Thymus (tissue), 11 donors: ENCODE measurements around the gene THAP10. TPM values are rescaled to one million over a fixed set of nuclear protein-coding genes. Genes with fewer than 3 reads are reported as not detected.

Source experiments
- DNase-seq, 9 donors: peaks; one replicate each; pipeline ENCODE4 v3.0.0-alpha.2; 2013; ENCODE audit warnings: low spot score in 9 of 9, low read depth in 6 of 9, missing footprints in 1 of 9
- H3K27ac ChIP-seq, 2 donors: one replicate each; pipeline ENCODE4 v1.5.1; 2013; ENCODE audit warnings: control low read depth in 1 of 2, low read depth in 1 of 2, low read length in 1 of 2, mild to moderate bottlenecking in 1 of 2, moderate library complexity in 1 of 2
- H3K27me3 ChIP-seq, 2 donors: one replicate each; pipeline ENCODE4 v1.5.1; 2013; ENCODE audit warnings: low read length in 1 of 2; ENCODE audit not compliant: control insufficient read depth in 2 of 2, insufficient read depth in 1 of 2
- H3K36me3 ChIP-seq, 2 donors: one replicate each; pipeline ENCODE4 v1.5.1; 2013; ENCODE audit warnings: low read length in 1 of 2, mild to moderate bottlenecking in 1 of 2, moderate library complexity in 1 of 2; ENCODE audit not compliant: control insufficient read depth in 2 of 2, insufficient read depth in 2 of 2
- H3K4me1 ChIP-seq, 2 donors: one replicate each; pipeline ENCODE4 v1.5.1; 2013; ENCODE audit warnings: low read length in 2 of 2; ENCODE audit not compliant: control insufficient read depth in 2 of 2, insufficient read depth in 2 of 2
- H3K4me3 ChIP-seq, 2 donors: one replicate each; pipeline ENCODE4 v1.5.1; 2013; ENCODE audit warnings: low read length in 2 of 2, control low read depth in 1 of 2, mild to moderate bottlenecking in 1 of 2
- H3K9me3 ChIP-seq, 2 donors: one replicate each; pipeline ENCODE4 v1.5.1; 2013; ENCODE audit warnings: low read length in 1 of 2, mild to moderate bottlenecking in 1 of 2; ENCODE audit not compliant: control insufficient read depth in 2 of 2, insufficient read depth in 1 of 2
- WGBS: extraction: QIAGEN DNeasy Blood & Tissue Kit; methylation state at CpG from one replicate; pipeline ENCODE4 v1.1.7; 2013; 5-methylcytosine and 5-hydroxymethylcytosine counted together
- polyA plus RNA-seq: library from polyadenylated mRNA; stranded (reverse); fragments of 200-250 nt; gene quantifications from one replicate; pipeline ENCODE4 v1.2.3, GENCODE V29; 2013
- total RNA-seq: library from RNA; stranded (reverse); fragments of 120-200 nt; gene quantifications from one replicate; pipeline ENCODE4 v1.2.4, GENCODE V29; 2013
- donor health status: healthy.

The THAP10 gene
- total and polyA plus RNA-seq, 2 donors, result 0.52 to 1.6 TPM

DNA sequence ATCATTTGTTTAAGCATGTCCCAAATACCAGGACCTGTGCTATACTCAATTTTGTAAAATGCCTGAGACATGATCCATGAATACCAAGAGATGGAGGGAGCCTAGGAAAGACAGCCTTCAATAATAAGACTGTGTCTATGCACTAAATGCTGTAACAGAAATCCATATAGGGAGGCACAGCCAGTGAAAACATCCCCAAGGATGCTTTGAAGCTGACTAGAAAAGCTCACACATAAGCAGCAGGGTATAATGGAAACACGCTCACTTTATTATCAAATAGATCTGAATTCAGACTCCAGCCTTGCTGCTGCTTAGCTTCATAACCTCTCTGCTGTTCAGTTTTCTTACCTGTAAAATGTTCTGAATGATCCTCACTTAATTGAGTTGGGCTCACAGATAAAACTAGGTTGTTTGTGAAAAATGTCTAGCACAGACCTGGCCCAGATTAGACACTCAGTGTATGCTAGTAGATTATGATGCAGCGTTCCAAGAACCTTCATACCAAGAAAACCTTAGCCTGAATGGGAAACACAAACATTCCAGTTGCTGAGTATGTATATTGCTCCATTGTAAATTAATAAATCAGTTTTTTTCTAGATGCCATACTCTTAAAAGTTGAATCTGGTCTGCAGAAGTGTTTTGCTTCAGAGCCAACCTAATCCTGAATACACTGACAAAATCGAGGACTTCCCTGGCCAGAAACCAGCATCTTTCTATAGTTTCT lies 34.5 kb downstream of the THAP10 start:
- 92% methylated on average over 3 of the region's 3 CpGs for WGBS
- DNase-seq, result no peak
- Histone ChIP-seq H3K27ac (no peak overlapping the region), H3K4me3 (no peak overlapping the region), H3K36me3 (no peaks in the 10 kb centered on the region), H3K4me1 (peaks cover 3 to 6% of the 10 kb centered on the region in 2 donors), H3K9me3 (no peaks in the 10 kb centered on the region), H3K27me3 (peaks cover 18 to 36% of the 10 kb centered on the region in 2 donors)

DNA sequence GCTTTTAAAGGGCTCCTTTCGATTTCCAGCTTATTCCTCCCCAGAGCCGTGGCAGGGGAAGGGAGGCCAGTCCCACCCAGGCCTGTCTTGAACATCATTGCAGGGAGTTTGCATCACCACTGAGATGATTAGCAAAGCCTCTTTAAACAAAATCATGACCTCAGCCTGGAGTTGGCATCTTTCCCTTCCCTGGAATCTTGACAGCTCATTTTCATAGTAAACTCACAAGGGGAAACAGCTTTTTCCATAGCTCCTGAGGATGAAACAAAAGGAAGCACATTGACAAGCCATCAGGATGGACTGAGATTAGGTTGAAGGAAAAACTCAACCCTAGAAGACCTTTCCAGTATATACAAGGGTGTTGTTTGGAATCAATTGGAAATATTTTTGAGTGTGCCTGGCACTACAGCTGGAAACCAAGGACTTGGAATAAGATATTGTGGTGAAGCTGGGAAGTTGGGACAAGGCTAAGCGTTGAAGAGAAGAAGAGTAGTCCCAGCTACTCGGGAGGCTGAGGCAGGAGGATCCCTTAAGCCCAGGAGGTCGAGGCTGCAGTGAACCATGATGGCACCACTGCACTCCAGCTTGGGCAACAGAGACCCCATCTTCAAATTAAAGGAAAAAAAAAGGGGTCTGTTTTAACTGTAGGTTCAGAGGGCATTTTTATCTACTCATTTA lies 35.2 kb downstream of the THAP10 start:
- 91% methylated on average over 5 of the region's 5 CpGs for WGBS
- Histone ChIP-seq H3K27ac (no peak overlapping the region), H3K9me3 (no peaks in the 10 kb centered on the region), H3K27me3 (peaks cover 23 to 43% of the 10 kb centered on the region in 2 donors), H3K4me3 (no peak overlapping the region), H3K36me3 (no peaks in the 10 kb centered on the region), H3K4me1 (peaks cover 3 to 8% of the 10 kb centered on the region in 2 donors)
- no peak for DNase-seq

DNA sequence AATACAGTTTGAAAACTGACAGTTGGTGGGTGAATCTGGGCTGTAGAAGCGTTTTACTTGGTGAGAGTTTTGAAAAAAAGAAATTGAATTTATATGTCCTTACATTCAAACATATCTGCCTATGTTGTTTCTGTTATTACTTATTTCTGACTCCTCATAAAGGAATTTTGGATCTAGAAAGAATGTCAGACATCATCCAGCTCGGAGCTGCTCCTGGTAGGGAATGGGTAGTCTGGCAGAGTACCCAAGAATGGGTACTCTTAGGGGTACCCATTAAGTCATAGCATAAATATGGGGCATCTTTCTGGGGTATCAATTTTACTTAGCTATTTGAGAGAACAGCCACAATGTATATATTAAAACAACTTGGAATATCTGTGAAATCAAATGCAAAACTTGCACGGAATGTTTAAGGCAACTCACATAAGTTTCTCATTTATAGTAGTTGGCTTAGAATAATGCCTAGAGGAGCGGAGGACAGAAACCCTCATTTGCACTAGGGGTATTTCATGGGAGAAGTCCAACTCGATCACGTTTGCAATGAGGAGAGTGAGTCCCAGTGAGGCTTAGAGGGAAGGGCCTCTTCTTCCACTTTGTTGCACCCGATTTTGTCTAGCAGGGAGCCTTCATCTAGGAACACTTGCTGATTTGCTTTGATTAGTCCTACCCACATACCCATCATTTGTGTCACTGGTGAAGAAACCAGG lies 35.9 kb downstream of the THAP10 start:
- no peak for DNase-seq
- Histone ChIP-seq H3K4me3 (no peak overlapping the region), H3K36me3 (no peaks in the 10 kb centered on the region), H3K27me3 (peaks cover 25 to 50% of the 10 kb centered on the region in 2 donors), H3K9me3 (no peaks in the 10 kb centered on the region), H3K4me1 (peaks cover 3 to 9% of the 10 kb centered on the region in 2 donors), H3K27ac (peak overlapping the region in 1 of 2 donors; percentile 26)
- WGBS, result 89% methylated on average over 7 of the region's 7 CpGs

DNA sequence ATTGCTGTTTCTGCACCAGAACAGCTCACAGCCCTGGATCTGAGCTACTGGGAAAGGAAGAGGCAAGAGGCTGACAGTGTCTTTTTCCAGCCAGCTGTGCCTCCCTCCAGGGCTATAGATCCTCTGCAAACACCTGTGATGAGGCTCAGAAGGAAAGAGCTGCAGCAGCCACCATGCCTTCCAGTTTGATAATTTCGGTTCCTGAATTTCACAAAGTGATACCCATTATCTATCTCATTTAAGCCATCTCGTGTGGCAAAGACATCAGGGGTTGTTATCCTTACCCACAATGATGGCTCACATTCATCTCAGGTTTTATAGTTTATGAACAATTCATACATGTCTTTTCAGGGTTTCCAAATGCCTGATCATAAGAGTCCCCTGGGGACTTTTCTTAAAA lies 36.5 kb downstream of the THAP10 start:
- Histone ChIP-seq H3K27ac (no peak overlapping the region), H3K4me3 (no peak overlapping the region), H3K4me1 (peaks cover 3 to 9% of the 10 kb centered on the region in 2 donors), H3K27me3 (peaks cover 25 to 52% of the 10 kb centered on the region in 2 donors), H3K9me3 (no peaks in the 10 kb centered on the region), H3K36me3 (no peaks in the 10 kb centered on the region)
- no peak for DNase-seq
- 91% methylated on average over 2 of the region's 2 CpGs for WGBS

DNA sequence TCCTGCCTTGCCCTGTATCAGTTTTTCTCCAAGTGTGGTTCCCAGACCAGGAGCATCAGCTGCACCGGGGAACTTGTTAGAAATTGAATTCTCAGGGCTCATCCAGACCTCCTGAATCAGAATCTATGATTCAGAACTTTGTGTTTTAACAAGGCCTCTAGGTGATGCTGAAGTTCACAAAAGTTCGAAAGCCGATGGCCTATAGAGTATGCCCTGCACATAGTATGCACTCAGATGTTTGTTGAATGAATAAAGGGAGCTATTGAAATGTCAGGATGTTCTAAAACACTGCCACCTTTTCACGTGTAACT lies 37.6 kb downstream of the THAP10 start:
- Histone ChIP-seq H3K27ac (peak overlapping the region in 1 of 2 donors; percentile 57), H3K9me3 (no peaks in the 10 kb centered on the region), H3K4me3 (peak overlapping the region in 1 of 2 donors; percentile 29), H3K27me3 (peaks cover 27 to 55% of the 10 kb centered on the region in 2 donors), H3K36me3 (no peaks in the 10 kb centered on the region), H3K4me1 (peaks cover 3 to 9% of the 10 kb centered on the region in 2 donors)
- 54% methylated on average over 4 of the region's 4 CpGs for WGBS
- no peak for DNase-seq

DNA sequence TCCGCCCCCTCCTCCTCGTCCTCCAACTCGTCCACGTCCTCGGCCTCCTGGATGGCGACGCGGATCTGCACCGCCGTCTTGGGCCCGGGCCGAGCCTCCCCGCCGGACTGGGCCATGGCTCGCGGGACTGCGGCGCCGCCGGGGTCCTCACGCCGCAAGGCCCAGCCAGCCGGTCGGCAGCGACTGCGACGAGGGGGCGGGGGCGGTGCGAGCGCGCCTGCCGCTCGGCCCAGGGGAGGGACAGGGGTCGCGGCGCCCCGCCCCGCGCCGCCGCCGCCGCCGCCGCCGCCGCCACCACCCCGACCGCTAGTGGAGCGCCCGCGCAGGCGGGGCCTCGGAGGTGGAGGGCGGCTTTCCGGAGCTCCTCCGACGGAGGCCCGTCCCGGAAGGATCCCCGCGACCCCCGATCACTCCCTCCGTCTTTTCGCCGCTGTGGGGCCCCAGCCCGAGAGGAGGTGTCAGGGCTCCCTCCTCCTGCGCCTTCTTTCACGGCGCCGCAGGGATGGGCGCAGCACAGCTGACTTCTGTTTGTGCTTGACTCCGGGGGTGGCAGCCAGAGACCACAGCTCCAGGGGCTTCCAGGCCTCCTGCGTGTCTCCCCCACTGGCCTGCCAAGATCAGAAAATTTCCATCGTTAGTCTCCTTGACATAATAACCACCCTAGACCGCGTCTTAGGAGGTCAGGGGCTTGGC lies 38.1 kb downstream of the THAP10 start, which contains the start of gene LARP6:
TSS of gene LARP6 (minus strand) at position 185 of the 693 bp plus-strand sequence. CDS start at position 116, 69 bp downstream.
- H3K36me3 ChIP-seq, result no peaks in the 10 kb centered on the region
- H3K27me3 ChIP-seq, result peaks cover 27 to 55% of the 10 kb centered on the region in 2 donors
- peak within 1 kb of the TSS; percentile 41 to 65 for H3K4me3 ChIP-seq
- WGBS, result 1% methylated on average over 78 of the region's 78 CpGs
- DNase-seq, result peak in 3 of 9 donors; percentile 15 to 37 (median 17)
- peak within 1 kb of the TSS; percentile 57 to 83 for H3K27ac ChIP-seq
- H3K4me1 ChIP-seq, result peaks cover 3 to 9% of the 10 kb centered on the region in 2 donors
- H3K9me3 ChIP-seq, result no peaks in the 10 kb centered on the region

DNA sequence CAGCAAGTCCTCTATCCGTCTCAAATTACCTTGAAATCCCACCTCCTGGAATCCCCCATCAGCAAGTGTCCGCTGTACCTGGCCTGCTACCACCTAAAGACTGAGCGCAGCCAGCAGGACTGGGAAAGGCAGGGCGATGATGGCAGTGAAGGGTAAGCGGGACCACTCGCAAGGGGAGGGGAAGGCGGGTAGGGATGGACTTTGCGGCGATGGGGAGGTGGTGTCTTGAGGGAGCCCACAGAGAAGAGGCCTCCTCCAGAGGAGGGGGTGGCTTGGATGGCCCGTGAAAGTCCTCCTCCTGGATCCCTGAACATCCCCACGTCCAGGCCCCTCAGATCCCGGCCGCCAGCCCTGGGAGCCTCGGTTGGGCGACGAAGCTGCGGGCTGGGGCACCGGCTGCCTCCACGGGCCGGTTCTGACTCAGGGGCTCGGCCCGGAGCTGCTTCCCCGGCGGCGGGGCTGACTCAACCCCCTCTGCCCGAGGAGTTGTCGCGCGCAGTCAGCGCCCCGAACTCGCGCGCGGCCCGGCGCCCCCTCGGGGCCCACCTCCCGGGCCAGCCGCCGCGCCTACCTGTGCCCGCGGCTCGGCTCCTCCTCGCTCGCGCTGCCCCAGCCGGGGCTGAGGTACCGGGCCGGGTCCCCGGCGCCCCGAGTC lies 38.8 kb downstream of the THAP10 start:
- H3K27ac ChIP-seq, result peak overlapping the region; percentile 18 to 41
- peak in 1 of 9 donors; percentile 11 for DNase-seq
- peaks cover 3 to 9% of the 10 kb centered on the region in 2 donors for H3K4me1 ChIP-seq
- no peaks in the 10 kb centered on the region for H3K36me3 ChIP-seq
- H3K27me3 ChIP-seq, result peaks cover 27 to 56% of the 10 kb centered on the region in 2 donors
- H3K9me3 ChIP-seq, result no peaks in the 10 kb centered on the region
- peak overlapping the region; percentile 41 to 65 for H3K4me3 ChIP-seq
- WGBS, result 12% methylated on average over 54 of the region's 54 CpGs

DNA sequence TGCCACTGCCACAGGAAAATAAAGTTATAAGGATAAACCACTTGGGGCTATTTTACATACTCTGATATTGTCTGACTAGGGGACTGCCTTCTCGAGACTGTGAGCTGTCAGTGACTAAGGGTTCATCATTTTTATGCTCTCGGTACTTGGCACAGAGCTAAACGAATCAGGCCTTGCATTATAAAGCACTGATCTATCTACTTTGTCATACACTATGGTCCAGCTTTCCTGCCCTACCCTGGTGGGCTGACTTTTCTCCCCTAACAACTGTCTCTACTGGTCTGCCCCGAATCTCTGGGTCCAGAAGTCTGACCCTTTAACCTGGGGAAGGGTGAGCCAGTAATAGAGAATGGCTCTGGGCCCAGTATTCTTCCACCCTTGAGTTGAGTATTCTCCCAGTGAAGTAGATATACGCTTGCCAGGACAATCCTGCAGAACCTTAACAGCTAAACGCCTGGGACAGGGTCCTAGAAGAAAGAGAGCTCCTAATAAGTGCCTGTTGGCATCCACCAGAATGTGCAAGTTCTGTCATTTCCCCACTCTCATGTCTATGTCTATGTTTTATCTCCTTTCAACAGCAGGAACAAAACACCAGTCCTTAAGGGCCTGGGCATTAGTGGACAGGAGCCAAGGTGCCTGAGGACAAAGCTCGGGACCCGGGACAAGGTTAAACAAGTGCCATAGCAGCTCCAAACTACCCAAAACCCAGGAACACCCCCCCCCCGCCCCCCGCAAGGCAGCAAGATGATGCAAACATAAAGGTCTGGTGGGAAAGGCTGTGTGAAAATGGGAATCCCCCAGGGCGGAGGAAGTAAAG lies 39.5 kb downstream of the THAP10 start:
- H3K9me3 ChIP-seq, result no peaks in the 10 kb centered on the region
- WGBS, result 89% methylated on average over 11 of the region's 11 CpGs
- H3K4me3 ChIP-seq, result peak overlapping the region; percentile 41 to 65
- peak overlapping the region in 1 of 2 donors; percentile 41 for H3K27ac ChIP-seq
- peaks cover 27 to 56% of the 10 kb centered on the region in 2 donors for H3K27me3 ChIP-seq
- no peaks in the 10 kb centered on the region for H3K36me3 ChIP-seq
- DNase-seq, result no peak
- peaks cover 3 to 9% of the 10 kb centered on the region in 2 donors for H3K4me1 ChIP-seq
